HG03442 (cell line): ENCODE results near the gene CYB5R2.
A peak's percentile ranks its signal among the peaks of the same experiment; 100 is the strongest.

Source experiments
- ATAC-seq: cut with Tn5 transposase; IDR thresholded peaks from one replicate; pipeline ENCODE4 v1.9.1; 2021; ENCODE audit warnings: mild to moderate bottlenecking, moderate library complexity; ENCODE audit not compliant: unreplicated experiment

The CYB5R2 gene

GRCh38 chr11:7672960-7673723 is at the start of gene CYB5R2:
TSS of gene CYB5R2 (minus strand) at chr11:7673500. CDS start at chr11:7672825, 675 bp downstream.
- ATAC-seq: peak; percentile 41

DNA sequence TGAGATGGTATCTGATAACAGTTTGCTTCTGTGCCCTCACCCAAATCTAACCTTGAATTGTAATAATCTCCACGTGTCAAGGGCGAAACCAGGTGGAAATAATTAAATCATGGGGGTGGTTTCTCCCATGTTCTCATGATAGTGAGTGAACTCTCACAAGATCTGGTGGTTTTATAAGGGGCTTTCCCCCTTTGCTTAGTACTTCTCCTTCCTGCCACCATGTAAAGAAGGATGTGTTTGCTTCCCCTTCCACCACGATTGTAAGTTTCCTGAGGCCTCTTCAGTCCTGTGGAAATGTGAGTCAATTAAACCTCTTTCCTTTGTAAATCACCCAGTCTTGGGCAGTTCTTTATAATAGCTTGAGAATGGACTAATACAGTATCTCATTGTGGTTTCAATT is 41.5 kb upstream of the CYB5R2 start:
- ATAC-seq: no peak

DNA sequence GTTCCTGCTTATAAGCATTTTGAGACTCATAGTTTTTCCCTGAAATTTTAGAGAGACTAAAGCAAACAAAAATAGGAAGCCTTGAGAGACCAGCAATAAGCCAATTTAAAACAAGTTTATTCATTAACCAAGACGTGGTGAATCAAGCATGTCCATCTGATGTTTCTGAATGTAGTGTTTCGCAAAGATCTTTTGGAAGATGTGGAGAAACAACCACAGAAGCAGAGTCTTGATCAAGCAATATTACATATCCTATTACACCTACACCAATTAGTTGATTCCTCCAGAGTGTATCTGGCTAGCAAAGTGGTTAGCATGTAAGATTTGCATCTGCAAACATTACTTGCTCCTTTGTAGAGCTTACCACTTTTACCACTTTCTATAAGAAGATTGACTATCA is 33.1 kb upstream of the CYB5R2 start, which contains the start of gene OVCH2:
OVCH2 (minus strand) TSS at position 101 of the 400 bp plus-strand sequence; CDS start at position 18, 83 bp downstream.
- no peak for ATAC-seq

DNA sequence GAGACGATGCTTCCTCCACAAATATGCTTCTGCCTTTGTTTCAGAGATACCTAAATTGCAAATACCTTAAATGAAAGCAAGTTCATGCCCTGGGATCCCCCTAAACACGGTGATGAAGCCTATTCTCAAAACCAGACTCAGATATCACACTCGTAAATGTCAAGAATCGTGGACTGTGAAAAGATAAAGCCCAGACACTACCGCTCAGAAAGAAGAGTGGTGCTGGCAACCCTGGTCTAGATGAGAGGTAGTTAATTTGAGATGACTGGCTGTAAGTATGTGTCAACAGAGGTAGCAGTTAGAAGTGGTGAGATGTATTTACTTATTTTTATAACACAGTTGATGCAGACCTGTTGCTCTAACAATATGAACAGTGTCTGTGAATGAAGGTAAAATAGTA is 30.4 kb upstream of the CYB5R2 start:
- ATAC-seq: no peak

- no peak for ATAC-seq
These were observed 23.1 kb upstream of the CYB5R2 start for GRCh38 chr11:7696424-7696823.

- no peak for ATAC-seq
These were observed 20.9 kb upstream of the CYB5R2 start for GRCh38 chr11:7694235-7694634.

GRCh38 chr11:7692426-7692825 is 19.1 kb upstream of the CYB5R2 start:
- no peak for ATAC-seq

DNA sequence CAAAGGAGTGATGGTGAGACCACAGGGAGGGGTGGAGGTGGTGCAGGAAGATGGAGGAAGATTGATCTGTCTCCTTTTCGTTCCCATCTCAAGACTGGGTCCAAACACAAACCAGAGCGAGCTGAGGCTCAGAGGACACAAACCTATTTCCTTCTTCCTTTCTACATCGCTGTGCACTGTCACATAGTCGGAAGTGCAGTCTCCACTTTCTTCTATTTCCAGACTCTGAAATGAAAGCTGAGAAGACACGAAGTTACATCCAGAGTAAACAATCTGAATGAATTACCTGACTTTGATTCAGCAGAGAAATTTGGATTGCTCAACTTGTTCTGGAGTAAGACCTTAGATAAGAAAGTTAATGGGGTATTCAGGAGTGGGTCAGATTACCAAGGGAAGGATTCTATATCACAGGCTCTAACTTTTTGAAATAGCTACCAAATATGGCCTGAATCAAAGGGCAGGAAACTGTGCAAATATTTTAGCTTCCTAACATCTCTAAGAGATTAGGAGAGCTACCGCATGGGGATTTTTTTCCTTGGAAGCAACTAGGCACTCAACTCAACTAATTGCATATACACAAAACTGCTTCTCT is 18.6 kb upstream of the CYB5R2 start:
- no peak for ATAC-seq

DNA sequence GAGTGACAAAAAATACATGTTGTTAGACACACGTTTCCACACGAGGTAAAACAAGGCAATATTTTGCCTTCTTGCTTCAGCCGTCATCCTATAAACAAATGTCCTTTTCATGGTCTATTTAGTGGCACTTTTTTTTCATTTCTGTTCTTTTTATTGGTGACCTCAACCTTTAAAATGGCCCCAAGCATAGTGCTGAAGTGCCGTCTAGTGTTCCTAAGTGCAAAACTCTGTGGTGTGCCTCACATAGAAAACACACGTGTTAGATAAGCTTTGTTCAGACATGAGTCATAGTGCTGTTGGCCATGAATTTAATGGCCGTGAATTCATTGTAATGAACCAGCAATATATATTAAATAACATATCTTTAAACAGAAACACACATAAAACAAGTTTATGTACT is 17.3 kb upstream of the CYB5R2 start:
- ATAC-seq: no peak

DNA sequence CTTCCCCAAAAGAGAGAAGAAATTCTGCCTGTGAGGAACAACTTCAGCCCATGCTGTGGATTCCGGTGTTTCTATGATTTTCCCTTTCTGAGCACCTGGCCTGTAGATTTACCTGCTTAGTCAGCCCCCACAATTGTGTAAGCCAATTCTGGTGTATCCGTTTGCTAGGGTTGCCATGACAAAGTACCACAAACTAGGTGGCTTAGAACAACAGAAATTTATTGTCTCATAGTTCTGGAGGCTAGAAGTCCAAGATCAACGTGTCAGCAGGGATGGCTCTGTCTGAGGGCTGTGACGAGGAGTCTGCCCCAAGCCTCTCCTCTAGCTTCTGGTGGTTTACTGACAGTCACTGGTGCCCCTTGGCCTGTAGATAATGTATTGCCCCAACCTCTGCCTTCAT is 15.9 kb upstream of the CYB5R2 start:
- no peak for ATAC-seq

GRCh38 chr11:7688238-7688826 is 15.0 kb upstream of the CYB5R2 start:
- ATAC-seq: peak; percentile 79

- no peak for ATAC-seq
These were observed 14.1 kb upstream of the CYB5R2 start for GRCh38 chr11:7687386-7687785.

DNA sequence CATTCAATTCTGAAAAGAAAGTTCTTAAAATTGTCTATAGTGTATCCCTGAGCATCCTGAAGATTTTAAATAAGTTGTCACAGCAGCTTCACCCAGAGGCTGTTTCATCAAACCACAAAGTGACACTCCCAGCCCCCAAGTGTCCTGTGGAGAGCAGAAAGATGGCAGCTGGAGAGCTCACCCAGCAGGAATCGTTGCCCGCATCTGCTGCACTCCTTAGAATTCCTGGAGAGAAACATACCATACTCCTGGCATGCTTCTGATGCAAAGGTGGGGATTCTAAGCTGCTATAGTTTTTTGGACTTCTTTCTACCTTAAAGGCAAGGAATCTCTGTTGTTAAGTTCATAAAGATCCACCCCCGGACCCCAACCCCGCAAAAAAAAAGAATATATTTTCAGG is 13.5 kb upstream of the CYB5R2 start:
- ATAC-seq: no peak

DNA sequence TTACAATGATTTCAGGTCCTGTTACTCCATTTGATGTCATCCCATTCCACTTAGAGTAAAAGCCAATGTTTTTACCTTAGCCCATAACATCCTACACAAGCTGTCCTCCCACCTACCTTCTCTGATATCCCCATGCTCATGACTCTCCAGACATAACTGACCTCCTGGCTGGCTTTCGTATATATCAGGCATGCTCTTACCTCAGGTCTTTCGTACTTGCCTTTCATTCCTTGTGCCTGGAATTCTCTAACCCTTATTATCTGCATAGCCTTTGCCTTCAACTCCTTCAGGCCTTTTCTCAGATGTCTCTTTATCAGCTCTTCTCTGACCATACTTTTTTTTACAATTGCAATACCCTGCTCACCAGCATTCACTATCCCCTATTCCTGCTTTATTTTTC is 10.3 kb upstream of the CYB5R2 start:
- ATAC-seq: no peak

- no peak for ATAC-seq
These were observed 4.5 kb upstream of the CYB5R2 start for GRCh38 chr11:7677796-7678201.

DNA sequence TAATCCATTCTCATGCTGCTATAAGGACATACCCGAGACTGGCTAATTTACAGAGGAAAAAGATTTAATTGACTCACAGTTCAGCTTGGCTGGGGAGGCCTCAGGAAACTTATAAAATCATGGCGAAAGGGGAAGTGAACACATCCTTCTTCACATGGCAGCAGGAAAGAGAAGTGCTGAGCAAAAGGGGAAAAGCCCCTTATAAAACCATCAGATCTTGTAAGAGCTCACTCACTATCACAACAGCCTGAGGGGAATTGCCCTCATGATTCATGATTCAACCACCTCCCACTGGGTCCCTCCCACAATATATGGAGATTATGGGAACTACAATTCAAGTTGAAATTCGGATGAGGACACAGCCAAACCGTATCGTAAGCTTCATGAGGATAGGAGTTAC is 3.8 kb upstream of the CYB5R2 start:
- no peak for ATAC-seq

GRCh38 chr11:7675631-7676030 is 2.3 kb upstream of the CYB5R2 start:
- ATAC-seq: no peak

DNA sequence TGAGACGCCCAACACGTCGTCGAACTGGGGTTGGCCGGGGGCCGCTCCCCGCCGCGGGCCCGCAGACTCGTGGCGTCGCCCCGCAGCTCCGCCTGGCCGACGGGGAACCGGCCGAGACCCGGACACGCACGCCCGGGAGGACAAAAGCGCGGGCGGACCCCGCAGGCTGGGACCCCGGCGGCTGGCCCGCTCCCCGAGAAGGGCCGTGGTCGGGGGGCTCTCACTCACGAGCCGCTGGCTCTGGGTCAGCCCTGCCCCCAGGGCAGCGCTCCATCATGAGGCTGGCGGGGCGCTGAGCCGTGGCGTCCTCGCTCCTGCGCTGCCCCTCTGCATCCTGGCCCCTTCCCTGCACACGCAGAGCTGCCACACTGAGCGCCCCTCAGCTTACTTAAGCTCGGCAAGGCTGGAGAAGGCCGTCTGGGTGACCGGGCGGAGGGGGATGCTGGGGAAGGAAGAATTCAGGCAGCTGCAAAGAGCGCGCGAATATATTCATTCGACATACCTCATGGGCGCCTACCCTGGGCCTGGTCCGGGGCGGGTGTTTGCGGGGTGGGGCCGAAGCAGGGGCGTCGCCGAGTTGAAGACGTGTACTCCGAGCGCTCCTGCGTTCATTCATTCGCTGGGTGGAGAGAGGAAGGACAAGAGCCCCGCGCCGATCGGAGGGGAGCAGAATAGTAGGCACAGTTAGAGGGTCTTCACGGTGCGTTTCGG is 579 bp upstream of the CYB5R2 start:
- ATAC-seq: peak; percentile 43

DNA sequence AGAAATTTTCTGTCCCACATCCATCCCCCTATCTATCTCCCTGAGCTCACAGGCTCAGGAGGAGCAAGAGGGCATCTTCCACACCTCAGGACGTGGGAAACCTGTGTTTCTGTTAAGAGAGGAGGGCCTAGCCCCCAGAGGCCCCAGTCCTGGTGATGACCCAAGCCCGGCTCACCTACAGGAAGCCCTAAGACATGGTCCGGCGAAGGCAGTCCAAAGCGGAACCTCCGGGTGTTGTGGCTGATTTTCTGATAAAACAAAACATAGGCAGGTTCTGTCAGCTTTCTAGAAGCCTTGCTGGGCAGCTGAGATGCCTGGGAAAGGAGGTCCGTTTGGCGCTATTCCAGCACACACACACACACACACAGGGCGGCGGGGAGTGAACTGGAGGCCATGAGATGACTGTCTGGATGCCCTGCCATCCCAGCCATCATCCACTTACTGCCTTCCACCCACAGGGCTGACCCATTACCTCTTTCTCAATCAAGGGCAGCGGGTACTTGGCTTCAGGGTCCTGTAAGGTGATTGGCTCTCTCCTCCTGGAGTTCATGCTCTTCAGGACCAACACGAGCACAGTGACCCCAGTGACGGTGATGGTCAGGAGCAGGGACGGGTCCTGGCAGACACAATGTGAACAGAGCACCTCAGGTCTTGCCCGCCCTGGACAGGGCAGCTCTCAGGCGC is 882 bp downstream of the CYB5R2 start:
- ATAC-seq: peak; percentile 1

GRCh38 chr11:7671347-7672215 is 1.7 kb downstream of the CYB5R2 start:
- ATAC-seq: peak; percentile 52
